Activated naive CD4-positive, alpha-beta T cell treated with anti-CD3 and anti-CD28 coated beads, Interleukin-2, amount 50 U/mL, for 72 hours (primary cell): ENCODE results near the gene CCDC85B. TPM values are rescaled to one million over a fixed set of nuclear protein-coding genes. Genes with fewer than 3 reads are reported as not detected.

Source experiments
- ATAC-seq, 2 donors: fragments of 150-1000 bp; cut with Tn5 transposase; 2 replicates each; pipeline ENCODE4 v1.10.0; 2021; ENCODE audit warnings: mild to moderate bottlenecking in 2 of 2, moderate library complexity in 2 of 2
- DNase-seq, 2 donors: peaks; one replicate each; pipeline ENCODE4 v3.0.0; 2021 to 2022; ENCODE audit warnings: low spot score in 2 of 2
- H3K27ac Mint-ChIP-seq, 2 donors: one replicate each; pipeline ENCODE4 v1.8.0; 2022; ENCODE audit warnings: mild to moderate bottlenecking in 2 of 2, mixed read lengths in 2 of 2
- H3K36me3 Mint-ChIP-seq, 2 donors: one replicate each; pipeline ENCODE4 v1.8.0; 2022; ENCODE audit warnings: mixed read lengths in 2 of 2
- H3K9me3 Mint-ChIP-seq, 2 donors: one replicate each; pipeline ENCODE4 v1.8.0; 2022; ENCODE audit warnings: mixed read lengths in 2 of 2
- total RNA-seq, 2 donors: library from RNA; stranded (reverse); gene quantifications; one replicate each; pipeline ENCODE4 v1.2.3, GENCODE V29; 2022

CCDC85B gene
- total RNA-seq, 2 donors from 2014 or later, result 29.4 to 37.2 TPM

DNA sequence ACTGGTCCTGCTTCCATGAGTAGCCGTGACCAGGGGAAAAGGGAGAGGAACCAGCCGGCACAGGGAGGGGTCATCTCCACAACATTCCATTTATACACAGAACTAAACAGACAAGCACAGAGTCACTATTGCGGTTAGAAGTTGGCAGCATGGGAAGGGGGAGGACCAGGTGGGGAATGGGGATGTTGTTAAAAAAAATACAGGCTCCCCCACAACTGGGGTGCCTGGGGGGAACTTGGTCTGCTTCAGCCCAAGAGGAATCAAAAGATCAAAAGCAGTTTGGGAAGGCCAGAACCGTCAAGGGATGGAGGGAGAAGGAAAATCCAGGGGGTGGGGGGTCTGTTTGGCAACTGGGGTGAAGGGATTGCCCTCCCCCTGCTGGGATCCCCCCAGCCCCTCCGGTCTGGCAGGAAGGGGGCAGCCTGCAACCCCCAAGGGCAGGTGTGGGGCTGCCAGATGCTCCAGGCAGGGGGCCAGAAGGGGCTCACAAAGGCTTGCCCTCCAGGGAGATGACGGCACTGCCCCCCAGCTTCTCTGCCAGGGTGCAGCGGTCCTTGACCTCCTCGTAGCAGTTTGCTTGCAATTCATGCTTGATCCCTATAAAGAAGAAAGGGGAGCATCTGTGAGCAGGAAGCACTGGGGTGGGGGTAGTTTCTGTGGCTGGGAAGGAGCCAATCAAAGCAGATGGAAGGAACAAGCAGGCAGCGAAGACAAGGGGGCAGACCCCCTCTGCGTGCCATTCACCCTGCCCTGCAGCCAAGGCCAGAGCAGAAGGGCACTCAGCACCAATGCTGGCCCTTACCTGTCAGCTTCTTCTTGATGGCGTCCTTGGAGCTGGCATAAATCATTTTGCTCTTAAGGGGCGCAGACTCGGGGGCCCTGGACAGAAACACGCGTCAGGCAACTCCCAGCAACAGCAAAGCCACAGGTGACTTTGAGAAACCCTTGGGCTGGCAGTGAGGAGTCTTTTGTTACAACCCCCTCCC, 35.3 kb upstream of the CCDC85B start:
- H3K27ac Mint-ChIP-seq, result peak overlapping the region; percentile 53 to 97
- H3K36me3 Mint-ChIP-seq, result peaks cover 44 to 61% of the 10 kb centered on the region in 2 donors
- DNase-seq, result peak in 1 of 2 donors; percentile 53
- no peak for ATAC-seq
- H3K9me3 Mint-ChIP-seq, result no peaks in the 10 kb centered on the region

DNA sequence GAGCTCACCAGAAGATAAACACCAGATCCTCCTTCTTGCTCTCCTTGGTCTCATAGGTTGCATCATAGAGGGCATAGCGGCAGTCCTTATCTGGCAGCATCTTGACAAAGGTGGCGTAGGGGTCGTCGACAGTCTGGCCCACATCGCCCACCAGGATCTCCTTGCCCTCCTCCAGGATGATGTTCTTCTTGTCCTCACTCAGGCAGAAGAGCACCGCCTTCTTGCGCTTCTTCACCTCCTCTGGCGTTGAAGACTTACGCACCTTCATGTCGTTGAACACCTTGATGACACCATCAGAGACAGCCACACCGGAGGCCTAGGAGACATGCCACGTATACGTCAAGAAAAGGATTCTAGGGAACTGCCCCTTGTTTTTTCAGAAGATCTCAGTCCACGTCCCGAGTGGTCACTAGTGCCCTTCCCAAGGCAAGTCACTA, 34.5 kb upstream of the CCDC85B start:
- DNase-seq (peak in 1 of 2 donors; percentile 48), ATAC-seq (no peak)
- H3K9me3 Mint-ChIP-seq, result no peaks in the 10 kb centered on the region
- H3K36me3 Mint-ChIP-seq, result peaks cover 51 to 69% of the 10 kb centered on the region in 2 donors
- H3K27ac Mint-ChIP-seq, result peak overlapping the region; percentile 91 to 96

DNA sequence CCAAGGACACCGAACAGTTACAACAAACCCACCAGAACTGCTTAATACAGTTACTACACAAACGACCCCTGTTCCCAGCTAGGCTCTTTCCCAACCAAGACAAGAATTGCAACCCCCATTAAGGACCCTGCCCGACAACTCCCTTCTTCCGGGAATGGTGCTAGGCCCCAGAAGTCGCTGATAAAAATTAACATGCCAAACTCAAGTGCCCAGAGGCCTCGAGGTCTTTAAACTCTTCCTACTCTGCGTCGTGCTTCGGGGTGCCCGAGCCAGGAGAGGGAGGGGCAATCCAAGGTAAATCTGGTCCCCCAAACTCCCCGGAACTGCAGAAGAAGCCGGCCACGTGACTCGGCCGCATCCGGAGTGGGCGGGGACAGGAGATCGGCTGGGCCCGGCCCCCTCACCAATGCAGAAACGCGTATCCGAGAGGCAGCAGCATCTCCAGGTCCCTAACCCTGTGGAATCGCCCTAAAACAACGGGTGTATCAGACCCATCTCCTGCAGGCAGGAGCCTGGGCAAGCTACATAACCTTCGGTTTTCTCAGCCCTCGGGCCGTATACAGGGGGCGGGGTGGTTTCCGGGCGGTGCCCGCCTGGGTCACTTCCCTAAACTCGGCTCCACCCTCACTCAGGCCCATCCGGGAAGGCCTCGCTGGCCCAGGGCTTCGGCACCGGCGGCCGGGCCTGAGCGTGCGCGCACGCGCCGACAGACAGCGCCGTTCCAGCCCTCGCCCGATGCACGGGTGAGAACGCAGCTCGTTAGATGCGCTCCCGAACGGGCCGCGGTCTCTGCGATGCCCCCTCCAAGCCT, 33.6 kb upstream of the CCDC85B start:
- peaks cover 60 to 66% of the 10 kb centered on the region in 2 donors for H3K36me3 Mint-ChIP-seq
- H3K9me3 Mint-ChIP-seq, result no peaks in the 10 kb centered on the region
- DNase-seq (peak; percentile 82 to 88), ATAC-seq (peak; percentile 12 to 36)
- peak overlapping the region; percentile 91 to 96 for H3K27ac Mint-ChIP-seq

DNA sequence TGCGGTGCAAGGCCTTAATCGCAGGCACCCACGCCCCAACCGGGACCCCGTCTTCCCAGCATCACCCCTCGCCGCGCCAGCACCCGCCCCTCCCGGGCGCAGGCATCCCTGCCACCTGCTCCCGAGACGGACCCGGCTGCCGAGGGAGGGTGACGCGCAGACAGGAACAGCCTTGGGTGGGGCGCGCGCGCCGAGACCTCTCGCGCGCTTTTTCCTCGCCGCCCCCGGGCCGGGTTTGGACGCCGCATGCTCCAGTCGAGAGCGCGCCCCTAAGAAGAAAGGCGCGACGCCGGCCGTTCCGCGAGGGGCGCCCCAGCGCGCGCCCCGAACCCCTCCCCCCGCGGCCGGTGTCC, 33.0 kb upstream of the CCDC85B start:
- Mint-ChIP-seq H3K9me3 (no peaks in the 10 kb centered on the region), H3K27ac (peak overlapping the region in 1 of 2 donors; percentile 92), H3K36me3 (peaks cover 61 to 62% of the 10 kb centered on the region in 2 donors)
- DNase-seq (peak in 1 of 2 donors; percentile 58), ATAC-seq (no peak)

DNA sequence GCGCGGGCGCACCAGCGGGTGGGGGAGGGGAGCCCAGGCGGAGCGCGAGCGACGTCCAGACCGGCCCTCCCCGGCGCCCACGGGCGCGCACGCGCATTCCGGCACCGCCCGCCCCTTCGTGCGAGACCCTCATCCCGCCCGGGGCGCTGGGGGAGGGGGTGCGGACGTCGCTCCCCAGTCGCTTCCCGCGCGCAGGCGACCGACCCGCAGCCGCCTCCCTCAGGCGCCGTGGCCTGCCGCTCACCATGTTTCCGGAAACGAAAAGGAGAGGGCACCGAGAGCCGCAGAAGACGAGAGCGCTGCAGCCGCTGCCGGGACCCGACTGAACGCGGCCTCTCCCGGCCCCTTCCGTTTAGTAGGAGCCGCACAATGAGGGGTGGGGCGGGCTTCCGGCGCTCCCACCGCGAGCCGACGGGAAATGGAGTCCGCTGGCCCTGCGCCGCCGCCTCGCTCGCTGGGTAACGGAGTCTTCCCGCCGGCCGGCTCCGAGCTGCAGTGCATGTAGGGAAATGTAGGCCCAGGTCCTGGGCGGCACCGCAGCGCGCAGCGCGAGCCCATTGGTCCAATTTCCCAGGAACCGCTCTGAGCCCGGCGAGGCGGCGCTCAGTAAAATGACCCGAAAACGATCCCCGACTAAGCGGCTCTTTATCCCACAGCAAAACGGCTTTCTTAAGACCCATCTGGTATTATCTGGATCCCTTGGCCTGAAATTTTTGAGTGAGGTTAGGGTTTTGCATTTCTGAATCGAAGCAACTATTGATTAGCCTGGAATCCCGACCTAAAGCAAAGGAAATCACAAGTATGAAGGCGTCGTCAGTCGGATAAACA, 32.4 kb upstream of the CCDC85B start, which contains the start of gene CFL1:
Gene CFL1 (minus strand): TSS at position 328 of the 828 bp plus-strand sequence. CDS start 81 bp downstream, at position 247.
- DNase-seq, result peak; percentile 96 to 97
- no peaks in the 10 kb centered on the region for H3K9me3 Mint-ChIP-seq
- peak within 1 kb of the TSS; percentile 92 to 97 for H3K27ac Mint-ChIP-seq
- H3K36me3 Mint-ChIP-seq, result peaks cover 61 to 68% of the 10 kb centered on the region in 2 donors
- peak; percentile 61 to 71 for ATAC-seq

DNA sequence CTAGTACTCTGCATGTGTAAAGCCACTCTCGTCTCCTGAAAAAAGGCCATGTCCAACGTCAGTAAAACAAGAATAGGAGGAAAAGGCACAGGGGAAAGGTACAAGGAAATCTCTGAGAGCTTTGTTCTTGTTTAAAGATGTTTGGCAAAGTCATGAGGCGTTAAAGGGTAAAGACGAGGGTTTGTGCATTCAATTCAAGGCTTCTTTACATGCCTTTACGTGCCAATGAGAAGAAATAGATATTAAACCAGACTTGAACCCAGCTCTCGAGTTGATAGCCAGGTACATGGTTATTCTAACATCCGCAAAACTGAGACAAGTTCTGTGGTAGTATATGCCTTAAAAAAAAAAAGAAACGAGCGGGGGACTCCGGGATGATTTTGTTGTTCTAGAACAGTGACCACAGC, 31.8 kb upstream of the CCDC85B start:
- Mint-ChIP-seq H3K36me3 (peaks cover 55 to 67% of the 10 kb centered on the region in 2 donors), H3K27ac (peak overlapping the region; percentile 92 to 97), H3K9me3 (no peaks in the 10 kb centered on the region)
- ATAC-seq (no peak), DNase-seq (no peak)

DNA sequence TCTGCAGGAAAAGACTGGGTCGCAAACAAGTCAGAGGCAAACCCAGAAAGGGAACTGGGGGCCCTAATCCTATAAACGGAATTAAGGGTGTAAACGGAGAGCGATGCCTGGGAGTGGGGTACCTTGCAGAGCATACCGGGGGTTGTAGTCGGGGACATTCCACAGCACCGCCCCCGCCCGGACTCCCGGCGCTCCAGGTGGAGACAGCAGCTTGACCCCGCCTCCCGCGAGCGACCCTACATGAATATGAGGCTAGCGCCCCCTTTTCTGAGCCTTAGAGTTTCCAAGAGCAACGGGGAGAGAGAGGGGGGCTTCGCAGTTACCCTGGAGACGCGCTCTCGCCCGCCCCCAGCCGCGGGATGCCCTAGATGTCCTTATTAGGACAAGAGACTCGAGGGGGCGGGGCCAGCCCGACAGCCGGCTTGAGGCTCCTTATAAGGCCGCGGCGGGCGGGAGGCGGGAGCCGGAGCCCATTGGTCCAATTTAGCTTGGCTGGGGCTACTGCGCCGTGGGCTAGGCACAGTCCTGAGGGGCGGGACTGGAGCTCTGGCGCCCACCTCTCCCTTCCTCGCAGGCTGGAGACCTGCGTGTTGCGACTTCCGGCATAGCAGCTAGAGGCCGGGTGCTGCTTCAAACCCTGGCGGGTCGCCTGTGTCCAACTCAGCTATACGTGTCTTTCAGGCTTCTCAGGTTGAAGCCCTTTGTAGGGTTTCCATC, 31.2 kb upstream of the CCDC85B start:
- ATAC-seq (peak; percentile 71 to 78), DNase-seq (peak; percentile 96 to 98)
- peaks cover 49 to 61% of the 10 kb centered on the region in 2 donors for H3K36me3 Mint-ChIP-seq
- H3K9me3 Mint-ChIP-seq, result no peaks in the 10 kb centered on the region
- peak overlapping the region; percentile 92 to 99 for H3K27ac Mint-ChIP-seq

DNA sequence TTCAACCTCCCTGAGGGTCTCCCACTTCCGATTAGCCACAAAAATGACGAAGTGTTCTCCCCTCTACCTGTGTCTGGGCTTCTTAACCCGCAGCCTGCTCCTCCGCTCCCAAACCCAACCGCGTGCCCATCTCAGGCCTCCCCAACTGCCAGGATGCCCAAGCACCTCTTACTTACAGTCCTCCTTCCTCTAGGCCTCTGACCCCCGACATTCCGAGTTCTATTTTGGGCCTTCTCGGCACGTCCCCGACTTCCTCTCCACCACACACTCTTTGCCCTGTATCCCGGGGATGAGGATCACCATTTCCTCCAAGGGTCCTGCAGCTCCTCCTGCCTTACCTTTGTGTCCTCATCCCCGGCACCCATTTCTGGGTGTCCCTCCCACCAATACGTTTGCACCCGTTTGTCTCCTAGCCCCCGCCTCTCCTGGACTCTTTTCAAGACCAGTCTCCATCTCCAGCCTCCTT, 30.6 kb upstream of the CCDC85B start:
- Mint-ChIP-seq H3K36me3 (peaks cover 43 to 55% of the 10 kb centered on the region in 2 donors), H3K27ac (peak overlapping the region; percentile 92 to 99), H3K9me3 (no peaks in the 10 kb centered on the region)
- peak; percentile 0 to 4 for ATAC-seq
- DNase-seq, result no peak

DNA sequence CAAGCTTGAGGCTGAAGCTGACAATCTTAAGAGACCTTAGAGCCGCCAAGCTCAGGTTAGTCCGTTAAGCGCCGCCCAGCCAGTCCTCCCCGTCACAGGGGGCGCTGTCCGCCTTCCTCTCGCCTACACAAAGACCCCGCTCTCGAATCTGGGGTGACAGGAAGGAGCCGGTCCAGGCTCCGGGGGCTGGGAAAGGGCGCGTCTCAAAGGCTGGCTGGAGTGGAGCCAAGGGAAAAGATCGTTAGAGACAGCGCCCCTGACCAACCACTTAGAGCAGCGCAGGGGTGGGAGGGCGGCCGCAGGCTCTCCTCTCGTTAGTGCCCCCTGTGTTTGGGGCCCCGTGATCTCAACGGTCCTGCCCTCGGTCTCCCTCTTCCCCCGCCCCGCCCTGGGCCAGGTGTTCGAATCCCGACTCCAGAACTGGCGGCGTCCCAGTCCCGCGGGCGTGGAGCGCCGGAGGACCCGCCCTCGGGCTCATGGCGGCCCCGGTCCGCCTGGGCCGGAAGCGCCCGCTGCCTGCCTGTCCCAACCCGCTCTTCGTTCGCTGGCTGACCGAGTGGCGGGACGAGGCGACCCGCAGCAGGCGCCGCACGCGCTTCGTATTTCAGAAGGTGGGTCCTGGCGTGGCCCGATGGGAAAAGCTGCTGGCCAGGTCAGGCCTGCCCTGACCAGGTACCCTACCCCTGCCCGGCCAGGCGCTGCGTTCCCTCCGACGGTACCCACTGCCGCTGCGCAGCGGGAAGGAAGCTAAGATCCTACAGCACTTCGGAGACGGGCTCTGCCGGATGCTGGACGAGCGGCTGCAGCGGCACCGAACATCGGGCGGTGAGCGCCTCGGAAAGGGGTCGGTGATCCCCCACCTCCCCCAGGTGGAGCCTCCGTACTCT, 30.0 kb upstream of the CCDC85B start, which contains the start of gene MUS81:
Gene MUS81 (plus strand): TSS at position 156 of the 887 bp plus-strand sequence. CDS start 321 bp downstream, at position 477.
- peak within 1 kb of the TSS; percentile 92 to 99 for H3K27ac Mint-ChIP-seq
- peak; percentile 42 for ATAC-seq
- DNase-seq, result peak; percentile 90 to 98
- peaks cover 42 to 51% of the 10 kb centered on the region in 2 donors for H3K36me3 Mint-ChIP-seq
- H3K9me3 Mint-ChIP-seq, result no peaks in the 10 kb centered on the region

DNA sequence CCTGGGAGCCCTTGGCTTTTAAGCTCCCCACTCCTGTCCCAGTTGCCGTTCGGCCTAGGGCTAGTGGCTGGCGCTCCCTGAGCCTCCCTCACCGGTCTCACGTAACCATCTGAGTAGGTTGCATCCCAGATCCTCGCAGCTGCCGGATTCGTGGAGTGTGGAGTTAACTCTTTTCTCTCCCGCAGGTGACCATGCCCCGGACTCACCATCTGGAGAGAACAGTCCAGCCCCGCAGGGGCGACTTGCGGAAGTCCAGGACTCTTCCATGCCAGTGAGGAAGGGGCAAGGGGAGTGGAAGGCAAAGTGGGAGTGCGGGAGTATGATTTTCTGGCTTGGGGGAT, 29.3 kb upstream of the CCDC85B start:
- ATAC-seq (no peak), DNase-seq (no peak)
- peak overlapping the region; percentile 88 to 92 for H3K27ac Mint-ChIP-seq
- H3K9me3 Mint-ChIP-seq, result no peaks in the 10 kb centered on the region
- peaks cover 37 to 45% of the 10 kb centered on the region in 2 donors for H3K36me3 Mint-ChIP-seq

DNA sequence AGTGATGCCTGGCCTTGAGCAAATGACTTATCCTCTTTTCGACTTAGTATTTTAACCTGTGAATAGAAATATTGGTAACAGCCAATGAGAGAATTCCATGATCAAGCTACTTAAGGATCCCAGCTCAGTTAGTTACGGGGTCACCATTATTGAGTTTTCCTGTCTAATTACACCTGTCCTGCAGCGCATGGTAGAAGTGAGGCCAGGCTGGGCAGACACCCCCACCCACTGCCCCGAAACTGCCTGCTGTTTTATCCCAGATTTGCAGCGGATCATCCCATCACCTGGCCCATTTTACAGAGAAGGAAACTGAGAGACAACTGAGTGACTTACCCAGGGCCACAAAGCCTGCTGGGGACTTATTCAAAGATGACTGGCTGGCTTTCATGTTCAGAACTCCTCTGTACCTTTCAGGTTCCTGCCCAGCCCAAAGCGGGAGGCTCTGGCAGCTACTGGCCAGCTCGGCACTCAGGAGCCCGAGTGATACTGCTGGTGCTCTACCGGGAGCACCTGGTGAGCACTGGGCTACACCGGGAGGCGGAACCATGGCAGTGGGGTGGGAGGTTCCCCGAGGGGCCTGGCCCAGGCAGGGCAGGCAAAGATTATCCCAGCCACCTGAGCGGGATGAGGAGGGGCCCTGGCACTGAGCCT, 28.8 kb upstream of the CCDC85B start:
- ATAC-seq (no peak), DNase-seq (peak in 1 of 2 donors; percentile 56)

DNA sequence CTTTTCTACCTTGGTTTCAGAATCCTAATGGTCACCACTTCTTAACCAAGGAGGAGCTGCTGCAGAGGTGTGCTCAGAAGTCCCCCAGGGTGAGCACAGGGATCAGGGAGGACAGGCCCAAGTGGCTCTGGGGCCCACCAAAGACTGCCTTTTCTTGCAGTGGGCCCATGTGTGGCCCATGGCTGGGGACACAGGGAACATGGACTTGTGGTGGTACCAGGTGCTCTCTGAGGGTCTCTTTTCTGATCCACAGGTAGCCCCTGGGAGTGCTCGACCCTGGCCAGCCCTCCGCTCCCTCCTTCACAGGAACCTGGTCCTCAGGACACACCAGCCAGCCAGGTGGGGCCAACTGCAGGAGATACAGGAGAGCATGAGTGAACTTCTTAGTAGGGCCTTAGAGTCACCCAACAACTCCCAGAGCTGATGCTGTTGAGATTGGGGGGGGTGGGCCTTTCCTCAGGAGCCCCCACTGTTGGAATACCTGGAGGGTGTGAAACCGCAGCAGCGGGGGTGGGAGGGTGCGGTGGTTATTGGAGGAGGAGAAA, 28.2 kb upstream of the CCDC85B start:
- DNase-seq, result peak in 1 of 2 donors; percentile 50
- Mint-ChIP-seq H3K36me3 (peaks cover 26 to 39% of the 10 kb centered on the region in 2 donors), H3K27ac (peak overlapping the region in 1 of 2 donors; percentile 92), H3K9me3 (no peaks in the 10 kb centered on the region)
- no peak for ATAC-seq

More for the DNA sequence above, 28.8 kb upstream of the CCDC85B start:
- peak overlapping the region; percentile 88 to 92 for H3K27ac Mint-ChIP-seq
- H3K36me3 Mint-ChIP-seq, result peaks cover 32 to 40% of the 10 kb centered on the region in 2 donors
- H3K9me3 Mint-ChIP-seq, result no peaks in the 10 kb centered on the region

DNA sequence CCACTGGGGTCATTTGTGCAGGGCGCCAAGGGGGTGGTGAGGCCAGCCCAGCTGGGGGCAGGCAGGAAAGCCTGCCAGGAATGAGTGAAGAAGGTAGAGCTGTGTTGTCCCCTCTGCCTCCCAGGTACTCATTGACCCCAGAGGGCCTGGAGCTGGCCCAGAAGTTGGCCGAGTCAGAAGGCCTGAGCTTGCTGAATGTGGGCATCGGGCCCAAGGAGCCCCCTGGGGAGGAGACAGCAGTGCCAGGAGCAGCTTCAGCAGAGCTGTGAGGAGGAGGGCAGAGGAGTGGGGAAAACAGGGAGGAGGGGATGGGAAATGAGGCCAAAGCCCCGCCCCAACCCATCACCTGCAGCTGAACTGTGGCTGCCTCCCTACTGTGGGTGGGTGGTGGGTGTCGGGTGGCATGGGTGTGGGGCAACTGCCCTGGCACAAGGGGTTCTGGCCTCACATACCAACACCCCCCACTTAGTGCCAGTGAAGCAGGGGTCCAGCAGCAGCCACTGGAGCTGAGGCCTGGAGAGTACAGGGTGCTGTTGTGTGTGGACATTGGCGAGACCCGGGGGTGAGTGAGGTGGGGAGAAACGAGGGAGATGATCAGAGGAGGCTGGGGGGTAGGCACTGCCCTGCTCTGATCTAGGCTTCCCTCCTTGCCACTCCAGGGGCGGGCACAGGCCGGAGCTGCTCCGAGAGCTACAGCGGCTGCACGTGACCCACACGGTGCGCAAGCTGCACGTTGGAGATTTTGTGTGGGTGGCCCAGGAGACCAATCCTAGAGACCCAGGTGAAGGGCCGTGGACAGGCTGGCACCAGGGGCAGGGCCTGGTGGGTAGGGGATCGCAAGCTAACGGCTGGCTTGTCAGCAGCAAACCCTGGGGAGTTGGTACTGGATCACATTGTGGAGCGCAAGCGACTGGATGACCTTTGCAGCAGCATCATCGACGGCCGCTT, 27.3 kb upstream of the CCDC85B start:
- peak in 1 of 2 donors; percentile 53 for DNase-seq
- peak overlapping the region; percentile 83 to 92 for H3K27ac Mint-ChIP-seq

More for the DNA sequence above, 27.3 kb upstream of the CCDC85B start:
- ATAC-seq, result no peak
- Mint-ChIP-seq H3K36me3 (peaks cover 25 to 39% of the 10 kb centered on the region in 2 donors), H3K9me3 (no peaks in the 10 kb centered on the region)
